Measurements from ENCODE around the gene NIPA2.

Gene NIPA2

DNA sequence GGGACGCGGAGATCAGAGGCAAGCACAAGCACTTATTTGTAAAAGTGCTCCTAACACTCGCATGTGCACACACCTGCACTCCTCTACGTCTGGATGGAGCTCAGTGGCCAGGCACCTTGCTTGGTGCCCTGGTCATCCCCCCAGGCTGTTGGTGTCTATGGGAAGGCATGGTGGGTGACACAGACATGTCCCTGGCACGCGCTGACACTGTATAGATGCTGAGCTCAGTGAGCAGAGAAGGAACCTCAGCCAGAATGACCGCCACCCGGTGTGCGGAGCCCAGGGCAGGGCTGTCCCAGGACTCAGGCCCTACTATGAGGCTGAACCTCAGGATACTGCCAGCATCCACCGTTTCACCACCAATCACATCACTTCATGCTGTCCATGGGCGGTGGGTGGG, 64.5 kb downstream of the NIPA2 start:
- DNase-seq (ENCODE audit: low spot score), result no peak

- DNase-seq (ENCODE audit: low spot score), result no peak
Observed at GRCh38 chr15:22903427-22903826, 65.0 kb downstream of the NIPA2 start.

DNA sequence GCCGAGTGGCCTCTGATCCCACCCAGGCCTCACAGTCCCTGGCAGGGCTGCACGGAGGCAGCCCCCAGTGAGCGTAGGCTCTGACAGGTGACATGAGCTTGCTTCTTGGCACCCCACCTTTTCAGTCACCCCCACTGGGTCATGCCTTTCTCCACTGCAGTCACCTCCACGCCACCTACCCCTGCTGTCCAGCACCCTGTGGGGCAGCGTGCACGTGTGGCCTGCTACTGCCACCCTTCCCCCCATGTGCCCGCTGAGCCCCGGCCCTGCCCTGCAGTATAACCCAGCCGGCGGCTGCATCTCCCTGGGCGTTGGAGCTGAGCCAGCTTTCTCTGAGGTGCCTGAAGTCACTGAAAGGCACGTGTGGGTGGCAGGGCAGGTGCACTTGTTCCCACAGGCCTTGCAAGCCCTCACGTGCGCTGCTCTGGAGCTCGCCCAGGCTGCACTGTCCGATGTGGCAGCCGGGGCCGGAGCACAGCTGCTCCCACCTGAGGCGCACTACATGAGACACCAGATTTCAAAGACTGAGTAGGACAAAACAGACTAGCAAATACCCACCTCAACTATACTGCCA, 65.6 kb downstream of the NIPA2 start:
- no peak for DNase-seq (ENCODE audit: low spot score)

DNA sequence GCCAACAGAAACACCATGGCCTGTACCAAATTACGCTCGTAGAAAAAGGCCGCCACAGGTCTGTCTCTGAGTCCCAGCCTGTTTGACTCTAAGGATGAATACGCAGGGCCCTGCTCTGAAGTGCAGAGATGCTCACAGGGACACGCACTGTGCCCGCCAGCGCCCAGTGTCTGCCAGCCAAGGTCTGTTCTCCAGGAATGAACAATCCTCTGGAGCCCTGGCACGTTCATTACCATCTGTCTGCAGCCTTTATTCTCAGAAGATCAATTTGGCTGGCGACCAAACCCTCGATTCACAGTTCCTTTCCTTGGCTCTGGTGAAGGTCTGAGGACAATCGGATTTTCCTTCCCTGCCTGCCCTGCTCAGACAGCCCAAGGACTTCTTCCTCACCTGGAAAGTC, 66.3 kb downstream of the NIPA2 start:
- DNase-seq (ENCODE audit: low spot score), result no peak

DNA sequence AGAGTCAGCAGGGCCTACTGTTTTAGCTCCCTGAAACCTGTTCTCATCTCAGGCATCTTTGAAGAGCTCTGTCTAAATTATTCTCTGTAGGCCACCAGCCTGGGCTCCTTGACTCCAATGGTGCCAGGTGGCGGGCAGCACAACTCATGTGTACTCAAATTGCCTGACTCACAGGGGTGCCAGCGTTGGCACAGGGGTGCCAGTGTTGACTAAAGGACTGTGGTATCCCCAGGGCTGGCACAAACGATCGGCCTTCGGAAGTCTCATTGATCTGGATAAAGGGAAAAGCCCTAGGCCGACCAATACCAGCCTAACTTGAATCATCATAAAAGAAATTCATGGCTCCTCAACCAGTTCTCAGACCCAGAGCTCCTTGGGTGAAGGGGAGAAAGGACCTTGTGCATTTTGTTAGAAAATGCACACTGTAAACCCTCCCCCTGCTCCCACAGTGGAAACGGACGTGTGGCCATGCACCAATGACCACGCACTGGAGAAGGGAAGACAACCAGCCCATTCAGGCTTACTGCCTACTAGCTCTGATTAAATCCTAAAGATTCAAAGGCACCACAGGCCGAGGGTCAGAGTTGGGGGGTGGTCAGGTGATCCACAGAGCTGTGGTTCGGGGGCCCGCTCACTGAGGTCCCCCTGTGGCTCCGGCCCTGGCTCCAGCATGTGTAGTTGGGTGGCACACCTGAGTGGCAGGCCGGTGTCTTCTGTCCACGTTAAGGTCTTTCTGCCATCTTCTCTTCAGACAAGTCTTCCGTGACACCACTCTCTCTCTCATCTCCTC, 68.9 kb downstream of the NIPA2 start:
- DNase-seq (ENCODE audit: low spot score), result no peak

DNA sequence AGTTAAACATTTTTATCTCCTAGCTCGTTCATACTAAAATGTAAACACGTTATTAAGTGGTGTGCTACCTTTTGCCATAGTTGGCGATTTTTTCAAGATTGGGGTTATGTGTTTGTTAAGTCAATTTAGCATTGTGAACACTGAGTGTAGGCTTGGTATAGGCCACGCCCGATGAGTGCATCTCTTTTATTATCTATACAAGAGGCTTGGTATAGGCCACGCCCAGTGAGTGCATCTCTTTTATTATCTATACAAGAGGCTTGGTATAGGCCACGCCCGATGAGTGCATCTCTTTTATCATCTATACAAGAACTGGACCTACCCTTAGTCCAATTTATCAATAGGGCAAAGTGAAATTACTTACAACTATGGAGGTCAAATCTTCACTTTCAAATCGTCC, 70.4 kb downstream of the NIPA2 start:
- no peak for DNase-seq (ENCODE audit: low spot score)

GRCh38 chr15:22911306-22911705, 72.8 kb downstream of the NIPA2 start:
- DNase-seq (ENCODE audit: low spot score), result no peak

DNA sequence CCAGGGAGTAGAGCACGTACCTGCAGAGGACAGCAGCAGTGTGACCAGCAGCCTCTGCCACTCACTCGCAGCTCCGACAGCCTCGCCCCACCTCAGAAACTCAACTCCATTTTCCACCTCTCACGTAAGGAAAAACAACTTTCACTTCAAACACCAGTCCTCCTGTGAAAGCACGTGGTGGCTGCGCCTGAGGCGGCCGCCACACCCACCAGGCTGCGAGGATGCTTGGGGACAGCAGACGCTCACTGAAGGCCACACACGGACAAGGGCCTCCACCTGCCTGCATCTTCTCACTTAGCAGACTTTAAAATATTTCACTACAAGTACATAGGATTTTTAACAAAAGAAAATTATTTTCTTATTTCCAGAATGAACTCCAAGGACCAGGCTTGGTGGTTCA, 73.8 kb downstream of the NIPA2 start:
- no peak for DNase-seq (ENCODE audit: low spot score)

GRCh38 chr15:22913646-22914380, 75.3 kb downstream of the NIPA2 start:
- DNase-seq (ENCODE audit: low spot score), result no peak

GRCh38 chr15:22915866-22916515, 77.5 kb downstream of the NIPA2 start:
- no peak for DNase-seq (ENCODE audit: low spot score)

GRCh38 chr15:22916606-22917350, 78.3 kb downstream of the NIPA2 start:
- no peak for DNase-seq (ENCODE audit: low spot score)

- DNase-seq (ENCODE audit: low spot score), result no peak
Observed at GRCh38 chr15:22917556-22917955, 79.1 kb downstream of the NIPA2 start.
